NB4 (cell line): ENCODE results near the gene MOCS2.

Experiments
- MAX ChIP-seq: IDR thresholded peaks from 2 replicates; pipeline ENCODE4 v1.6.1; 2011; ENCODE audit warnings: low read depth, low read length
- POLR2A ChIP-seq: IDR thresholded peaks from 2 replicates; pipeline ENCODE4 v1.6.1; 2011; ENCODE audit warnings: mild to moderate bottlenecking; ENCODE audit not compliant: insufficient read length; ENCODE audit errors: extremely low read depth
- TF ChIP-seq, protein P1 (sequence below): IDR thresholded peaks from one replicate; pipeline ENCODE4 v1.5.1; 2012; ENCODE audit warnings: low read depth, low read length

DNA sequence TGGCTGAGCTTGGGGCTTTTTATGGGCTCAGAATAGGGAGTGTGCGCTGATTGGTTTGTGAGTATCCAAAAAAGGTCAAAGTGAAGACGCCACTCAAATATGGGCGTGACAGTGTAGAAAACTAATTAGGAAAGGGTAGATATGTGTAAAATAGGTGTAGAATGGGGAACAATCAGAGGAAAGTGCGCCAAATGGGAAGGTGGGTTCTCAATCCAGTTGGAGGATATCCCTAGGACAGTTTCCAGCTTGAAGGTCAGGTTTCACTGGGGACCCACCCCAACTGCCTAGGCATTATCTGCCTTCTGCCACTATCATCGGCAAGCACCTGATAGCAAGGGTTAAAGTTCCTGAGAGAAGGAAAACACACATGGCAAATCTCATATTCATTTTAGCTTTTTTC lies 9.3 kb upstream of the MOCS2 start:
- TF ChIP-seq, protein P1, sequence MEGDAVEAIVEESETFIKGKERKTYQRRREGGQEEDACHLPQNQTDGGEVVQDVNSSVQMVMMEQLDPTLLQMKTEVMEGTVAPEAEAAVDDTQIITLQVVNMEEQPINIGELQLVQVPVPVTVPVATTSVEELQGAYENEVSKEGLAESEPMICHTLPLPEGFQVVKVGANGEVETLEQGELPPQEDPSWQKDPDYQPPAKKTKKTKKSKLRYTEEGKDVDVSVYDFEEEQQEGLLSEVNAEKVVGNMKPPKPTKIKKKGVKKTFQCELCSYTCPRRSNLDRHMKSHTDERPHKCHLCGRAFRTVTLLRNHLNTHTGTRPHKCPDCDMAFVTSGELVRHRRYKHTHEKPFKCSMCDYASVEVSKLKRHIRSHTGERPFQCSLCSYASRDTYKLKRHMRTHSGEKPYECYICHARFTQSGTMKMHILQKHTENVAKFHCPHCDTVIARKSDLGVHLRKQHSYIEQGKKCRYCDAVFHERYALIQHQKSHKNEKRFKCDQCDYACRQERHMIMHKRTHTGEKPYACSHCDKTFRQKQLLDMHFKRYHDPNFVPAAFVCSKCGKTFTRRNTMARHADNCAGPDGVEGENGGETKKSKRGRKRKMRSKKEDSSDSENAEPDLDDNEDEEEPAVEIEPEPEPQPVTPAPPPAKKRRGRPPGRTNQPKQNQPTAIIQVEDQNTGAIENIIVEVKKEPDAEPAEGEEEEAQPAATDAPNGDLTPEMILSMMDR, result no peak
- TF ChIP-seq POLR2A (no peak), MAX (no peak)
